Measurements from ENCODE around the gene CACFD1. TPM values are rescaled to one million over a fixed set of nuclear protein-coding genes. Genes with fewer than 3 reads are reported as not detected.

The CACFD1 gene
- polyA plus RNA-seq, 1 experiment = 9.2 TPM

- no peak for TF ChIP-seq CTCF (IDR thresholded peaks at IDR 0.05; ENCODE audit: low read depth, low read length)
- no peak for DNase-seq (ENCODE audit: low read depth, low spot score)
- POLR2A ChIA-PET = no interaction called here
- CTCF ChIA-PET = interaction anchor here (0.7 kb wide), 1 partner anchor 156 kb away, joined by 5 read pairs; no protein-coding TSS in a partner anchor
- H3K27me3 ChIP-seq (ENCODE audit: control insufficient read depth, insufficient read depth, low read length) = peaks cover 38% of the 10 kb centered on the region
- H3K4me3 ChIP-seq (ENCODE audit: low read depth, low read length) = no peak overlapping the region
- no peak overlapping the region for H3K27ac ChIP-seq (ENCODE audit: low read depth, low read length)
- H3K9me3 ChIP-seq (ENCODE audit: control insufficient read depth, insufficient read depth, low read length) = peaks cover 3% of the 10 kb centered on the region
These were observed 31.3 kb downstream of the CACFD1 start for GRCh38 chr9:133490865-133491655.

- H3K27me3 ChIP-seq (ENCODE audit: control insufficient read depth, insufficient read depth, low read length) = peaks cover 42% of the 10 kb centered on the region
- H3K9me3 ChIP-seq (ENCODE audit: control insufficient read depth, insufficient read depth, low read length) = peaks cover 3% of the 10 kb centered on the region
- DNase-seq (ENCODE audit: low read depth, low spot score) = no peak
- H3K27ac ChIP-seq (ENCODE audit: low read depth, low read length) = no peak overlapping the region
- ChIA-PET POLR2A (no interaction called here), CTCF (no interaction called here)
- no peak overlapping the region for H3K4me3 ChIP-seq (ENCODE audit: low read depth, low read length)
- no peak for TF ChIP-seq CTCF (IDR thresholded peaks at IDR 0.05; ENCODE audit: low read depth, low read length)
These were observed 31.8 kb downstream of the CACFD1 start for GRCh38 chr9:133491656-133491925.

GRCh38 chr9:133492061-133493021 is 32.6 kb downstream of the CACFD1 start:
- Histone ChIP-seq H3K9me3 (ENCODE audit: control insufficient read depth, insufficient read depth, low read length) (peaks cover 3% of the 10 kb centered on the region), H3K4me3 (ENCODE audit: low read depth, low read length) (no peak overlapping the region), H3K27ac (ENCODE audit: low read depth, low read length) (no peak overlapping the region), H3K27me3 (ENCODE audit: control insufficient read depth, insufficient read depth, low read length) (peaks cover 50% of the 10 kb centered on the region)
- no peak for TF ChIP-seq CTCF (IDR thresholded peaks at IDR 0.05; ENCODE audit: low read depth, low read length)
- ChIA-PET POLR2A (no interaction called here), CTCF (no interaction called here)
- DNase-seq (ENCODE audit: low read depth, low spot score) = no peak

GRCh38 chr9:133493428-133493827 is 33.6 kb downstream of the CACFD1 start:
- no peak overlapping the region for H3K27ac ChIP-seq (ENCODE audit: low read depth, low read length)
- POLR2A ChIA-PET = no interaction called here
- CTCF ChIA-PET = no interaction called here
- H3K27me3 ChIP-seq (ENCODE audit: control insufficient read depth, insufficient read depth, low read length) = peaks cover 59% of the 10 kb centered on the region
- DNase-seq (ENCODE audit: low read depth, low spot score) = no peak
- no peak for TF ChIP-seq CTCF (IDR thresholded peaks at IDR 0.05; ENCODE audit: low read depth, low read length)
- peaks cover 3% of the 10 kb centered on the region for H3K9me3 ChIP-seq (ENCODE audit: control insufficient read depth, insufficient read depth, low read length)
- no peak overlapping the region for H3K4me3 ChIP-seq (ENCODE audit: low read depth, low read length)
